ENCODE results near the gene CNPY1. TPM values are rescaled to one million over a fixed set of nuclear protein-coding genes. Genes with fewer than 3 reads are reported as not detected.

CNPY1 gene
- total and polyA plus RNA-seq, 12 donors = not detected

GRCh38 chr7:155585532-155585895 lies 39.2 kb upstream of the CNPY1 start:
- no peaks in the 10 kb centered on the region for H3K9me3 ChIP-seq (replicated peaks in 1 of 3)
- 77 to 85% (median 79%) methylated on average over 8 of the region's 8 CpGs for WGBS, 4 donors
- H3K27me3 ChIP-seq = no peaks in the 10 kb centered on the region
- intact Hi-C loops (cut with DNase I) = no loop called here
- H3K27ac ChIP-seq = no peak overlapping the region
- no peak for DNase-seq
- H3K36me3 ChIP-seq (replicated peaks in 1 of 2) = no peaks in the 10 kb centered on the region
- TF ChIP-seq POLR2A (IDR thresholded peaks at IDR 0.05) (no peak), CTCF (IDR thresholded peaks at IDR 0.05) (no peak)
- H3K4me3 ChIP-seq = no peak overlapping the region
- peaks cover 0 to 6% of the 10 kb centered on the region in 2 donors for H3K4me1 ChIP-seq (replicated peaks in 1 of 2)

GRCh38 chr7:155584763-155585531 lies 38.6 kb upstream of the CNPY1 start:
- no peak for TF ChIP-seq POLR2A (IDR thresholded peaks at IDR 0.05)
- no peak for TF ChIP-seq CTCF (IDR thresholded peaks at IDR 0.05)
- intact Hi-C loops (cut with DNase I) = no loop called here
- Histone ChIP-seq H3K36me3 (replicated peaks in 1 of 2) (no peaks in the 10 kb centered on the region), H3K27ac (no peak overlapping the region), H3K9me3 (replicated peaks in 1 of 3) (no peaks in the 10 kb centered on the region), H3K4me3 (no peak overlapping the region), H3K4me1 (replicated peaks in 1 of 2) (peaks cover 0 to 6% of the 10 kb centered on the region in 2 donors), H3K27me3 (no peaks in the 10 kb centered on the region)
- peak in 4 of 7 donors; percentile 24 to 58 (median 36) for DNase-seq
- WGBS, 4 donors = 21 to 30% (median 28%) methylated on average over 14 to 17 of the region's 17 CpGs

- no peak overlapping the region for H3K4me3 ChIP-seq
- WGBS, 4 donors = 81 to 95% (median 91%) methylated on average over 4 to 7 of the region's 7 CpGs
- no peak for TF ChIP-seq CTCF (IDR thresholded peaks at IDR 0.05)
- TF ChIP-seq POLR2A (IDR thresholded peaks at IDR 0.05) = no peak
- no peaks in the 10 kb centered on the region for H3K36me3 ChIP-seq (replicated peaks in 1 of 2)
- H3K27me3 ChIP-seq = no peaks in the 10 kb centered on the region
- no peaks in the 10 kb centered on the region for H3K9me3 ChIP-seq (replicated peaks in 1 of 3)
- H3K4me1 ChIP-seq (replicated peaks in 1 of 2) = peaks cover 0 to 6% of the 10 kb centered on the region in 2 donors
- H3K27ac ChIP-seq = no peak overlapping the region
- intact Hi-C loops (cut with DNase I) = no loop called here
- no peak for DNase-seq
Measured at GRCh38 chr7:155584261-155584660, 37.9 kb upstream of the CNPY1 start.

- no peak for DNase-seq
- intact Hi-C loops (cut with DNase I) = no loop called here
- H3K4me1 ChIP-seq (replicated peaks in 1 of 2) = peaks cover 0 to 6% of the 10 kb centered on the region in 2 donors
- no peak for TF ChIP-seq POLR2A (IDR thresholded peaks at IDR 0.05)
- TF ChIP-seq CTCF (IDR thresholded peaks at IDR 0.05) = no peak
- no peaks in the 10 kb centered on the region for H3K9me3 ChIP-seq (replicated peaks in 1 of 3)
- H3K36me3 ChIP-seq (replicated peaks in 1 of 2) = no peaks in the 10 kb centered on the region
- no peaks in the 10 kb centered on the region for H3K27me3 ChIP-seq
- 90 to 97% (median 91%) methylated on average over 2 to 3 of the region's 3 CpGs for WGBS, 4 donors
- no peak overlapping the region for H3K27ac ChIP-seq
- no peak overlapping the region for H3K4me3 ChIP-seq
Measured at GRCh38 chr7:155583636-155584035, 37.3 kb upstream of the CNPY1 start.

All from adrenal gland (tissue), 12 donors.